ENCODE results near the gene ARGLU1. TPM values are rescaled to one million over a fixed set of nuclear protein-coding genes. Genes with fewer than 3 reads are reported as not detected.

The ARGLU1 gene
- total RNA-seq, 1 donor from 2014 or later = 50.1 TPM

- no peak for DNase-seq (ENCODE audit: low read depth)
Observed at GRCh38 chr13:106548064-106548696, 19.8 kb downstream of the ARGLU1 start.

GRCh38 chr13:106541826-106542225, 26.1 kb downstream of the ARGLU1 start:
- no peak for DNase-seq (ENCODE audit: low read depth)

GRCh38 chr13:106540613-106541012, 27.3 kb downstream of the ARGLU1 start:
- DNase-seq (ENCODE audit: low read depth) = no peak

GRCh38 chr13:106537521-106537920, 30.4 kb downstream of the ARGLU1 start:
- no peak for DNase-seq (ENCODE audit: low read depth)

GRCh38 chr13:106536244-106537034, 31.5 kb downstream of the ARGLU1 start:
- peak; percentile 70 for DNase-seq (ENCODE audit: low read depth)

- peak; percentile 75 for DNase-seq (ENCODE audit: low read depth)
Observed at GRCh38 chr13:106535552-106536243, 32.2 kb downstream of the ARGLU1 start, which contains the start of gene EFNB2. EFNB2 (minus strand) TSS chr13:106535662; CDS start chr13:106534964, 698 bp downstream.

GRCh38 chr13:106534639-106535551, 33.0 kb downstream of the ARGLU1 start:
- DNase-seq (ENCODE audit: low read depth) = no peak

GRCh38 chr13:106533943-106534638, 33.8 kb downstream of the ARGLU1 start:
- peak; percentile 39 for DNase-seq (ENCODE audit: low read depth)

- peak; percentile 55 for DNase-seq (ENCODE audit: low read depth)
Observed at GRCh38 chr13:106533101-106533942, 34.6 kb downstream of the ARGLU1 start.

- DNase-seq (ENCODE audit: low read depth) = no peak
Observed at GRCh38 chr13:106532111-106532929, 35.6 kb downstream of the ARGLU1 start.

- DNase-seq (ENCODE audit: low read depth) = no peak
Observed at GRCh38 chr13:106530980-106531481, 36.9 kb downstream of the ARGLU1 start.

GRCh38 chr13:106530171-106530851, 37.6 kb downstream of the ARGLU1 start:
- no peak for DNase-seq (ENCODE audit: low read depth)

GRCh38 chr13:106529415-106530170, 38.3 kb downstream of the ARGLU1 start:
- no peak for DNase-seq (ENCODE audit: low read depth)

- DNase-seq (ENCODE audit: low read depth) = no peak
Observed at GRCh38 chr13:106528718-106529414, 39.1 kb downstream of the ARGLU1 start.

GRCh38 chr13:106527826-106528225, 40.1 kb downstream of the ARGLU1 start:
- DNase-seq (ENCODE audit: low read depth) = no peak

- DNase-seq (ENCODE audit: low read depth) = no peak
Observed at GRCh38 chr13:106527445-106527801, 40.5 kb downstream of the ARGLU1 start.

All from renal cortical epithelial cell (primary cell).